Right cardiac atrium (tissue), 5 donors: Measurements from ENCODE around the gene ZNF560. TPM values are rescaled to one million over a fixed set of nuclear protein-coding genes. Genes with fewer than 3 reads are reported as not detected.
"Not testable (repeated sequence)": the region's sequence is repeated elsewhere in the genome, so short reads cannot be mapped to it uniquely, and the experiment has no call there.

Source experiments
- ATAC-seq, 2 donors: fragments of 200-7000 bp; cut with Tn5 transposase; one replicate each; pipeline versions ENCODE4 v1.8.0 to v1.9.1; 2020; ENCODE audit warnings: moderate library complexity in 2 of 2, mild to moderate bottlenecking in 1 of 2
- DNase-seq, 3 donors: peaks; one replicate each; pipeline ENCODE4 v3.0.0-alpha.2; 2020
- H3K27ac ChIP-seq: one replicate; pipeline ENCODE4 v1.5.1; 2013; ENCODE audit warnings: mild to moderate bottlenecking, low read length, control low read depth, moderate library complexity
- H3K27me3 ChIP-seq: one replicate; pipeline ENCODE4 v1.6.1; 2013; ENCODE audit not compliant: control insufficient read depth, insufficient read depth
- H3K4me1 ChIP-seq: one replicate; pipeline ENCODE4 v1.6.1; 2013; ENCODE audit warnings: low read length; ENCODE audit not compliant: control insufficient read depth, insufficient read depth
- H3K4me3 ChIP-seq: one replicate; pipeline ENCODE4 v1.5.1; 2013; ENCODE audit warnings: low read length, control low read depth
- H3K9me3 ChIP-seq: one replicate; pipeline ENCODE4 v1.6.1; 2013; ENCODE audit warnings: low read length; ENCODE audit not compliant: control insufficient read depth
- WGBS: extraction: QIAGEN DNeasy Blood & Tissue Kit; methylation state at CpG from one replicate; pipeline ENCODE4 v1.1.7; 2013; 5-methylcytosine and 5-hydroxymethylcytosine counted together
- intact Hi-C, 4 donors: fragments of 100-400 bp; cut with DNase I; formaldehyde crosslinking; loops; one replicate each; pipeline versions ENCODE4 v1.11.0 to v1.14.0; 2022 to 2023
- long read RNA-seq, 4 donors: library from polyadenylated mRNA; unstranded; transcript quantifications; one replicate each; pipeline ENCODE4 v2.0.0, GENCODE V29; 2020 to 2021
- polyA plus RNA-seq: library from polyadenylated mRNA; stranded (reverse); fragments of 200-250 nt; gene quantifications from one replicate; pipeline ENCODE4 v1.2.3, GENCODE V29; 2013
- total RNA-seq, 4 donors: library from RNA; stranded (reverse); fragmentation: NEBNext Ultra II Directional; extraction: Animal tissue kit (Norgen Biotek cat#: 25700); gene quantifications; one replicate each; pipeline ENCODE4 v1.2.1, GENCODE V29; 2021
- donor health status: healthy with polysubstance abuse.
- donor health status: DM: no; HTN: yes; CAD: no.
- donor health status: DM: no; HTN: no; CAD: no.
- donor health status: DM: no; HTN: yes; CAD: no; lungs with severe emphysema.
- donor health status: DM: yes; HTN: yes; CAD: no.

Gene ZNF560
- total RNA-seq (not detected), polyA plus RNA-seq (not detected)
- long read RNA-seq, donor 1, result 0 reads
- long read RNA-seq, donor 2, result 0 reads
- long read RNA-seq, donor 3, result 0 reads
- long read RNA-seq, donor 4, result 0 reads

DNA sequence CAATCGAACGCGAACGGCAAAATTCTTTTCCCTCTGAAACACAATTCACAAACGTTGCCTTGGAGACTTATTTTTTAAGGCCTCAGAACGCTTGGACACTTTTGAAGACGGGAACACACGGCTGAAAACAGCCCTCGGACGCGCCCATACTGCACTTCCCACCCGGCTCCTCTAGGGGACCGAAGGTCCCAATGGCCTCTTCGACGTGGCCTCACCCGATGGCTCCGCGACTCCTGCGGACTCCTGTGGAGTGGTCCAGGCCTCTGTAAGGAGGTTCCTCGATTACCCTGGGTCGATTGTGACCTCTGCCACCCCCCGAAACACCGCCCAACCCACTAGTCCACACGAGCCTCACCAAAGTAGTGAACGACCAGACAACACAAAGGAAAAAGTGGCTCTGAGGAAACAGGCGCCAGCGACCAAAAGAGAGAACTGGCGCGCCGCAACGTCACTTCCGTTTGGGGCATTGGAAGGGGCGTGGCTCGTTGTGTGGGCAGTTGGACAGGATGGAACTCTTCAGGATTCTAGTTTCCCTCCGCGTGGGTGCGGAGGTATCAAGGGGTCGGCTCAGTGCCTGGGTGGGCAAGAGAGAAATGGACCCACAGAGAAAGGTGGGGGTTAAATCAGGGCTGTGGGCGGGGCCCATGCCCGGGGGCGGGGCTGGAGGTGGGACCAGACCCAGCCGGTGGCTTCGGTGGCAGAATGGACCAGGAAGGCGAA, at the start of gene ZNF560:
ZNF560 (minus strand) TSS at position 434 of the 720 bp plus-strand sequence. CDS start 23,303 bp downstream, outside the sequence.
- 3% methylated on average over 44 of the region's 44 CpGs for WGBS
- ATAC-seq (no peak), DNase-seq (peak in 1 of 3 donors; percentile 23)
- no peaks in the 10 kb centered on the region for H3K4me1 ChIP-seq
- H3K27me3 ChIP-seq, result no peaks in the 10 kb centered on the region
- peaks cover 7% of the 10 kb centered on the region for H3K9me3 ChIP-seq
- intact Hi-C loops, result no loop called here
- H3K27ac ChIP-seq, result no peak within 1 kb of the TSS
- H3K4me3 ChIP-seq, result peak within 1 kb of the TSS; percentile 10

DNA sequence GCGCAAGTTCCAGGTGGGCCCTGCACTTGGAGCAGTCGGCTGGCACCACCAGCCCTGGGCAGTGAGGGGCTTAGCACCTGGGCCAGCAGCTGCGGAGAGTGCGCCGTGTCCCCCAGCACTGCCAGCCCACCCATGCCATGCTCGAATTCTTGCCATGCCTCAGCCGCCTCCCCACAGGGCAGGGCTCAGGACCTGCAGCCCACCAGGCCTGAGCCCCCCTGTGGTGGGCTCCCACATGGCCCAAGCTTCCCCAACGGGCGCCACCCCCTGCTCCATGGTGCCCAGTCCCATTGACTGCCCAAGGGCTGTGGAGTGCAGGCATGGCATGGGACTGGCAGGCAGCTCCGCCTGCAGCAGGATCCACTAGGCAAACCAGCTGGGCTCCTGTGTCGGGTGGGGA, 49.5 kb upstream of the ZNF560 start:
- 94% methylated on average over 11 of the region's 11 CpGs for WGBS
- Histone ChIP-seq H3K27ac (no peak overlapping the region), H3K4me3 (no peak overlapping the region), H3K27me3 (no peaks in the 10 kb centered on the region), H3K9me3 (no peaks in the 10 kb centered on the region), H3K4me1 (no peaks in the 10 kb centered on the region)
- intact Hi-C loops, result no loop called here
- DNase-seq, result no peak
- ATAC-seq, result no peak

DNA sequence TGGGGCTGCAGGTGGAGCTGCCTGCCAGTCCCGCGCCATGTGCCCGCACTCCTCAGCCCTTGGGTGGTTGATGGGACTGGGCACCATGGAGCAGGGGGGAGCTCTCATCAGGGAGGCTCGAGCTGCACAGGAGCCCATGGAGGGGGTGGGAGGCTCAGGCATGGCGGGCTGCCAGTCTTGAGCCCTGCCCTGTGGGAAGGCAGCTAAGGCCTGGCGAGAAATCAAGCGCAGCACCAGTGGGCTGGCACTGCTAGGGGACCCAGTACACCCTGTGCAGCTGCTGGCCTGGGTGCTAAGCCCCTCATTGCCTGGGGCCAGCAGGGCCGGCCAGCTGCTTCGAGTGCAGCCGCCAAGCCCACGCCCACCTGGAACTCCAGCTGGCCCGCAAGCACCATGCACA, 42.9 kb upstream of the ZNF560 start:
- H3K27me3 ChIP-seq, ATAC-seq, H3K9me3 ChIP-seq, intact Hi-C loops, H3K4me1 ChIP-seq, H3K4me3 ChIP-seq, H3K27ac ChIP-seq: not testable (repeated sequence)
- DNase-seq, result peak in 1 of 3 donors; percentile 37
- WGBS, result 91% methylated on average over 12 of the region's 12 CpGs

DNA sequence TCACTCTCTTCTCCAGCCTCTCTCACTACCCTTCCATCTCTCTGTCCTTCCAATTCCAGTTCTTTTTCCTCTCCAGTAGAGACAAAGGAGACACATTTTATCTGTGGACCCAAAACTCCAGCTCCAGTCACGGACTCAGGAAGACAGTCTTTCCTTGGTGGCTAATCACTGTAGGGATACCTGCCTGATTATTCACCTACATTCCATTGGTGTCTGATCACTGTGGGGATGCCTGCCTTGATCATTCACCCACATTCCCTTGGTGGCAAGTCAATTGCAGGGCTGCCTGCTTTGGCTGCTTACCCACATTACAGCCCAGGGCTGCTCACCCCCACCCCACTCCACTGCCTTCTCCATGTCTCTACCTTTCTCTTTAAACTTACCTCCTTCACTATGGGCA, 41.5 kb upstream of the ZNF560 start:
- H3K27ac ChIP-seq, H3K9me3 ChIP-seq, ATAC-seq, DNase-seq, H3K4me3 ChIP-seq, H3K4me1 ChIP-seq, intact Hi-C loops, H3K27me3 ChIP-seq: not testable (repeated sequence)
- WGBS, result 96% methylated on average over 1 of the region's 1 CpG

DNA sequence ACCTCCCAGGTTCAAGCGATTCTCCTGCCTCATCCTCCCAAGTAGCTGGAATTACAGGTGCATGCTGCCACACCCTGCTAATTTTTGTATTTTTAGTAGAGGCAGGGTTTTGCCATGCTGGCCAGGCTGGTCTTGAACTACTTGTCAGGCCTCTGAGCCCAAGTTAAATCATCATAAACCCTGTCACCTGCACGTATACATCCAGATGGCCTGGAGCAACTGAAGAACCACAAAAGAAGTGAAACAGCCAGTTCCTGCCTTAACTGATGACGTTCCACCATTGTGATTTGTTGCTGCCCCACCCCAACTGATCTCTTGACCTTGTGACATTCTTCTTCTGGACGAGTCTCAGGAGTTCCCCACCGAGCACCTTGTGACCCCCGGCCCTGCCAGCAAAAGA, 40.8 kb upstream of the ZNF560 start:
- intact Hi-C loops, H3K4me1 ChIP-seq: not testable (repeated sequence)
- WGBS, result 84% methylated on average over 6 of the region's 6 CpGs

DNA sequence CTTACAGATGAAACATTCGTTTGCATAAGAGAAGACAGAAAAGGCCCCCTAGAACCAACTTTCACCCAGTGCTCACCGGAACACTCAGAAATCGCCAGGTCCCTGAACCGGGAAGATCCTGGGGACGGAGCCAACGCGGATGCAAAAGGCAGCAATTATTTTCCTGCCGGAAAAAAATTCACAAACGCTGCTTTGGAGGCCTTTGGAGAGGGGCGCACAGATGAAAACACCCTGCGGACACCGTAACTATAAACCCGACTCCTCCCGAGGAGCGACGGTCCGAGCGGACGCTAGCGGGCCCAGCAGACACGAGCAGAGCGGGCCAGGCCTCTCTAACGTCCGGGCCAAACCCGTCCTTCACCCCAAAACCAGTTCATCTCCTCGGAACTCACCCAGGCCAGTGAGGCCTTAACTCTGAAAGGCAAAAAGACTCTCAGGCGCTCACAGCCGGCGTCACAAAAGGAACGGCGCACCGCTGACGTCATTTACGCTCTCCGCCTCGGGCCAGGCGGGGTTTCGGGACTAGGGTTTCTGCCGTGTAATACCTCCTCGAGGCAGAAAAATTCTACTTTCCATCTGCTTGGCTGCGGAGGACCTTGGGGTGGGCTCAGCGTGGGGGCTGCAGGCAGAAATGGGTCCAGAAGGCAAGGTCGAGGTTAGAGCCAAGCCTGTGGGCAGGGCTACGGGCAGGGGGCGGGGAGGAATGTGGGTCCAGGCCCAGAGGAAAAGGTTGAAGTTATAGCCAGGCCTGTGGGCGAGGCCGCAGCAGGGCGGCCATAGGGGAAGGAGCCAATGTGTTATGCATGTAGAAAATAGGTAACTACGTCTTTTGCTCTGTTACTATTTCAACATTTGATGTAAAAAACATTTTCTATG, 40.0 kb upstream of the ZNF560 start, which contains the start of gene ZNF426:
ZNF426 (minus strand) TSS at position 463 of the 876 bp plus-strand sequence. CDS start 2,413 bp downstream, outside the sequence.
- intact Hi-C loops, result no loop called here
- peak within 1 kb of the TSS; percentile 99 for H3K27ac ChIP-seq
- under 1% methylated on average over 49 of the region's 49 CpGs for WGBS

More for the DNA sequence above, 40.8 kb upstream of the ZNF560 start:
- not testable (repeated sequence) for ATAC-seq, H3K9me3 ChIP-seq, H3K27me3 ChIP-seq, H3K4me3 ChIP-seq
- peak in 1 of 3 donors; percentile 20 for DNase-seq
- H3K27ac ChIP-seq, result peak overlapping the region; percentile 21

DNA sequence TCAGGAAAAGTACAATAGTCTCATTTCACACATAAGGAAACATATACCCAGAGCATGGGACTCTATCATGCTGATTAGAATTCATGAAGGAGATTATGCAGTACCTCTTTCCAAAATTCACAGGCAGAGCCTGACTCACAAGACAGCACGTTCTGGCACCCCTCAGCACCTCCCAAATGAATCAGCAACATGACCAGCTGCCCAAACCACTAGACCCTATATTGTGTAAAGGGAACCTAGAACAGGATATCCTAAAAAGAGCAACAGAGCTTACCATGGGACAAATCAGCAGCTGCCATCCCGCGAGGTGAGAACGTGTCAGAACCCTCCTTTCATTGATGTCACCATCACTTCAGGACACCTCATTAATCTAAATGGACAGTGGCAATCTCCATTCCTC, 37.5 kb upstream of the ZNF560 start:
- H3K4me3 ChIP-seq, result no peak overlapping the region
- 96% methylated on average over 4 of the region's 4 CpGs for WGBS
- H3K4me1 ChIP-seq, result no peaks in the 10 kb centered on the region
- ATAC-seq, result no peak
- H3K27ac ChIP-seq, result no peak overlapping the region
- intact Hi-C loops, result no loop called here
- H3K27me3 ChIP-seq, result no peaks in the 10 kb centered on the region
- peaks cover 16% of the 10 kb centered on the region for H3K9me3 ChIP-seq
- no peak for DNase-seq

More for the DNA sequence above, 40.0 kb upstream of the ZNF560 start, which contains the start of gene ZNF426:
- Histone ChIP-seq H3K4me1 (no peaks in the 10 kb centered on the region), H3K9me3 (peaks cover 5% of the 10 kb centered on the region), H3K27me3 (no peaks in the 10 kb centered on the region), H3K4me3 (peak within 1 kb of the TSS; percentile 68)
- peak; percentile 98 to 99 for ATAC-seq
- DNase-seq, result peak; percentile 89 to 96 (median 95)

DNA sequence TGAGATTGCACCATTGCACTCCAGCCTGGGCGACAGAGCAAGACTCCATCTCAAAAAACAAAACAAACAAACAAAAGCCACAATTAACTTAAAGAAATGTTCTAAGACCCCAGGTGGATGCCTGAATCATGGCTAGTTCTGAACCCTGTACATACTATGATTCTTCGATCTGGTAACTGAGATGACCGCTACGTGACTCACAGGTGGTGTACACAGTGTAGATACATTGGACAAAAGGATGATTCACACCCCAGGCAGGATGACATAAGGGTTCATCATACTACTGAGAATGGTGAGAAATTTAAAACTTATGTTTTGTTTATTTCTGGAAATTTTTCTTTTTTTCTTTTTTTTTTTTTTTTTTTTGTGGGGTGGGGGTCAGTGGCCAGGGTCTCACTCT, 33.5 kb upstream of the ZNF560 start:
- H3K27ac ChIP-seq, result no peak overlapping the region
- WGBS, result 98% methylated on average over 4 of the region's 4 CpGs
- ATAC-seq (no peak), DNase-seq (no peak)
- intact Hi-C loops, result no loop called here
- H3K4me1 ChIP-seq, result no peaks in the 10 kb centered on the region
- no peaks in the 10 kb centered on the region for H3K27me3 ChIP-seq
- no peak overlapping the region for H3K4me3 ChIP-seq
- peaks cover 43% of the 10 kb centered on the region for H3K9me3 ChIP-seq

DNA sequence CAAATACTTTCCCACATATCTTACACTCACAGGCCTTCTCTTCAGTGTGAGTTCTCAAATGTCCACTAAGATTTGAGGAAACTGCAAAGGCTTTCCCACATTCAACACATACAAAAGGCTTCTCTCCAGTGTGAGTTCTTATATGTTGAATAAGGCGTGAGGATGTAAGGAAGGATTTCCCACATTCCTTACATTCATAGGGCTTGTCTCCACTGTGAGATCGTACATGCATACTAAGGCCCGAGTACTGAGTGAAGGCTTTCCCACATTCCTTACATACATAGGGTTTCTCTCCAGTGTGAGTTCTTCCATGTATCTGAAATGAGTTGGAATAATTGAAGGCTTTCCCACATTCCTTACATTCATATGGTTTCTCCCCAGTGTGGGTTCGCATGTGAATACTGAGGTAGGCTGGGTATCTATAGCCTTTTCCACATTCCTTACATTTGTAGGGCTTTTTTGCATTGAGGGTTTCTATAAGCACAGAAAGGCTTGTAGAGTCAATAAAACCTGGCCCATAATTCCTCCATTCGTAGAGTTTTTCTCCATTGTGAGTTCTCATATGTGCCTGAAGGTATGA, 30.4 kb upstream of the ZNF560 start:
- peak overlapping the region; percentile 25 for H3K4me3 ChIP-seq

DNA sequence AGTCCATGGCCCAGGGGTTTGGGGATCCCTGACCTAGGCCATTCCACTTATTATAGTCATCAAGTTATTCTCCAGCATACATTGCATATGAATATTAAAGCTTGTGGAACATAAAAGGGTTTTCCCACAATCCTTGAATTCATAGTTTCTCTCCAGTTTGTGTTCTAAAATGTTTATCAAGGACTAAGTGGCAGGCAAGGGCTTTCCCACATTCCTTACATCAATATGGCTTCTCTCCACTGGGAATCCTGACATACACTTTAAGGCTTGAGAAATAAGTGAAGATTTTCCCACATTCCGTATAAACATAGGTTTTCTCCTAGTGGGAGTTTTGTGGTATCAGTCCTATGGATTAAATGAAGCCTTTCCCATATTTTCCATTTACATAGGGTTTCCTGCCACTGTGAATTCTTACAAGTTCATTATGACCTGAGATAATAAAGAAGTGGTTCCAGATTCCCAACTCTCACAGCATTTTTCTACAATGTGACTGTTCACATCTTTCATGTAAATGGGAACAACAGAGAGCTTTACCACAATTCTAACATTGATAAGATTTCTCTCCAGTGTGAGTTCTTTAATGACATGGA, 25.6 kb upstream of the ZNF560 start:
- no peaks in the 10 kb centered on the region for H3K4me1 ChIP-seq
- no peak overlapping the region for H3K27ac ChIP-seq
- ATAC-seq, result no peak
- no peak for DNase-seq
- H3K9me3 ChIP-seq, result peaks cover 30% of the 10 kb centered on the region
- intact Hi-C loops, result loop anchor here in 1 of 4 donors (10.0 kb wide), 1 partner anchor 189 kb away; no protein-coding TSS in a partner anchor
- no peak overlapping the region for H3K4me3 ChIP-seq
- no peaks in the 10 kb centered on the region for H3K27me3 ChIP-seq
- 96% methylated on average over 1 of the region's 1 CpG for WGBS

More for the DNA sequence above, 30.4 kb upstream of the ZNF560 start:
- WGBS, result 98% methylated on average over 5 of the region's 5 CpGs
- Histone ChIP-seq H3K27me3 (no peaks in the 10 kb centered on the region), H3K4me1 (no peaks in the 10 kb centered on the region), H3K9me3 (peaks cover 44% of the 10 kb centered on the region), H3K27ac (no peak overlapping the region)
- DNase-seq (no peak), ATAC-seq (no peak)
- intact Hi-C loops, result loop anchor here in 1 of 4 donors (10.0 kb wide), 1 partner anchor 194 kb away; no protein-coding TSS in a partner anchor
